ES-I3 (cell line): Measurements from ENCODE around the gene DBR1.
"Not testable (repeated sequence)": the region's sequence is repeated elsewhere in the genome, so short reads cannot be mapped to it uniquely, and the experiment has no call there.

Experiments used
- H3K36me3 ChIP-seq: 2 replicates; pipeline ENCODE4 v1.6.1; 2013; ENCODE audit warnings: mild to moderate bottlenecking, low read length, control low read depth, moderate library complexity; ENCODE audit not compliant: insufficient read depth
- H3K4me1 ChIP-seq: 2 replicates; pipeline ENCODE4 v1.6.1; 2013; ENCODE audit warnings: mild to moderate bottlenecking, control low read depth, low read length; ENCODE audit not compliant: insufficient read depth
- H3K9ac ChIP-seq: 2 replicates; pipeline ENCODE4 v1.6.1; 2013; ENCODE audit warnings: low read depth, mild to moderate bottlenecking, low read length, moderate library complexity
- H3K9me3 ChIP-seq: 2 replicates; pipeline ENCODE4 v1.6.1; 2013; ENCODE audit warnings: mild to moderate bottlenecking, low read length, moderate library complexity; ENCODE audit not compliant: control insufficient read depth, insufficient read depth

The DBR1 gene

GRCh38 chr3:138157743-138158142, 17.0 kb downstream of the DBR1 start:
- H3K36me3 ChIP-seq, result peaks cover 3% of the 10 kb centered on the region; the same call in 1 of the 2 replicates
- H3K4me1 ChIP-seq, result no peaks in the 10 kb centered on the region; the same call in 1 of the 2 replicates
- 0 out of 2 replicates have a peak, but pooled peaks cover 3% of the 10 kb centered on the region for H3K9me3 ChIP-seq
- H3K9ac ChIP-seq, result no peak overlapping the region

GRCh38 chr3:138154534-138154933, 20.2 kb downstream of the DBR1 start:
- Histone ChIP-seq H3K36me3 (no peaks in the 10 kb centered on the region), H3K9ac (no peak overlapping the region), H3K4me1 (no peaks in the 10 kb centered on the region; the same call in 1 of the 2 replicates), H3K9me3 (0 out of 2 replicates have a peak, but pooled peaks cover 3% of the 10 kb centered on the region)

GRCh38 chr3:138148503-138148902, 26.2 kb downstream of the DBR1 start:
- no peak overlapping the region for H3K9ac ChIP-seq
- no peaks in the 10 kb centered on the region for H3K9me3 ChIP-seq

GRCh38 chr3:138142181-138142580, 32.5 kb downstream of the DBR1 start:
- H3K9me3 ChIP-seq, H3K9ac ChIP-seq, H3K4me1 ChIP-seq, H3K36me3 ChIP-seq: not testable (repeated sequence)

More at GRCh38 chr3:138148503-138148902, 26.2 kb downstream of the DBR1 start:
- H3K36me3 ChIP-seq, result no peaks in the 10 kb centered on the region
- no peaks in the 10 kb centered on the region for H3K4me1 ChIP-seq

GRCh38 chr3:138140940-138141339, 33.8 kb downstream of the DBR1 start:
- H3K36me3 ChIP-seq, result no peaks in the 10 kb centered on the region
- H3K9ac ChIP-seq, result no peak overlapping the region
- no peaks in the 10 kb centered on the region for H3K9me3 ChIP-seq
- H3K4me1 ChIP-seq, result no peaks in the 10 kb centered on the region

GRCh38 chr3:138139691-138140090, 35.0 kb downstream of the DBR1 start:
- no peaks in the 10 kb centered on the region for H3K4me1 ChIP-seq
- H3K9ac ChIP-seq, result no peak overlapping the region
- no peaks in the 10 kb centered on the region for H3K36me3 ChIP-seq
- H3K9me3 ChIP-seq, result no peaks in the 10 kb centered on the region

- no peaks in the 10 kb centered on the region for H3K36me3 ChIP-seq
- no peaks in the 10 kb centered on the region for H3K4me1 ChIP-seq
- no peak overlapping the region for H3K9ac ChIP-seq
- no peaks in the 10 kb centered on the region for H3K9me3 ChIP-seq
Measured at GRCh38 chr3:138137861-138138260, 36.9 kb downstream of the DBR1 start.

- Histone ChIP-seq H3K9me3 (no peaks in the 10 kb centered on the region), H3K36me3 (no peaks in the 10 kb centered on the region), H3K9ac (no peak overlapping the region), H3K4me1 (no peaks in the 10 kb centered on the region)
Measured at GRCh38 chr3:138136201-138136600, 38.5 kb downstream of the DBR1 start.

DNA sequence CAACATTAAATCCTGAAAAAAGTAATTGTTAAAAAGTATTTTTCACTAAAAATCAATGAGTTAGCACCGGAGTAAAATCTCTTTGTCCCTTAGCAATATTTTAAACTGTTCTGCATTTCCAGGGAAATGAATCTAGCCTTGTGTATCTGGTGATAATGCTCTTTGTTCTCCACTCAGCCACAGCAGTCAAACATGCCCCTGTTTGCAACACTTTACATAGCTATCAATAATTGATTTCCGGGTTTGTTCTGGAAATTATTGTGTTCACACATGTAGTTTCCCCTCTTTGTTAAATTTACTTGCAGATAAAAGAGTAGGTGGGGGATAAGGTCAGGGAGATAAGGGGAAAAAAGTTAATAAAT, 38.9 kb downstream of the DBR1 start:
- Histone ChIP-seq H3K4me1 (no peaks in the 10 kb centered on the region), H3K36me3 (no peaks in the 10 kb centered on the region), H3K9ac (no peak overlapping the region)

DNA sequence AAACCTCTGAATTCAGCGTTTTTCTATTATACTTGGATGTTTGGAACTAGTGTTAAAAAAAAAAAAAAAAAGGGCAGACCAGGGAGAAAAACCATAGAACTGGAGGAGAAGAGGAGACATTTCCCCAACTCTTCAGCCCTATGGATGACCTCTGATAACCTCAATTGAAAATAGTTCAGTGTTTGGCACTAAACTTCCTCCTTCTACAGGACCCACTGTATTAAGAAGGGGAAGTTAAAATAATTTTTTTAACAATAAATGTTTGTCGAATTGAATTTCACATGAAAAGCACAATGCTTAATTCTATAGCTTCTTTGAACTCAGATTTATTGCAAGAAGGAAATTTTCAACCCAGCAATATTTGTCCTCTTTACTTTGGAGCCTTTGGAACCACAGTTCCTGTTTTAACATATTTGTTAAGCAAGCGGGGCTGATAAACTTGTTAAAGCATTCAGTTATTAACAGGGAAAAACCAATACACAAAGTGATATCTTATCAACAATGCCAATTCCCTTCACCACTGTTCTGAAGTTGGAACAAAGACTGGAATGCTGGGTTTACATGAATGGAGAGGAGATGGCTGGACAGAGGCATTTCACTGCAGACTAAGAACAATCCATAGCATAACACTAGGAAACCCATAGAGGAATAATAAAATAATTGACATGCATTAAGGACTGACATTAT, 39.4 kb downstream of the DBR1 start:
- no peaks in the 10 kb centered on the region for H3K4me1 ChIP-seq
- H3K9ac ChIP-seq, result no peak overlapping the region
- H3K9me3 ChIP-seq, result no peaks in the 10 kb centered on the region
- no peaks in the 10 kb centered on the region for H3K36me3 ChIP-seq

More for the DNA sequence above, 38.9 kb downstream of the DBR1 start:
- H3K9me3 ChIP-seq, result no peaks in the 10 kb centered on the region

DNA sequence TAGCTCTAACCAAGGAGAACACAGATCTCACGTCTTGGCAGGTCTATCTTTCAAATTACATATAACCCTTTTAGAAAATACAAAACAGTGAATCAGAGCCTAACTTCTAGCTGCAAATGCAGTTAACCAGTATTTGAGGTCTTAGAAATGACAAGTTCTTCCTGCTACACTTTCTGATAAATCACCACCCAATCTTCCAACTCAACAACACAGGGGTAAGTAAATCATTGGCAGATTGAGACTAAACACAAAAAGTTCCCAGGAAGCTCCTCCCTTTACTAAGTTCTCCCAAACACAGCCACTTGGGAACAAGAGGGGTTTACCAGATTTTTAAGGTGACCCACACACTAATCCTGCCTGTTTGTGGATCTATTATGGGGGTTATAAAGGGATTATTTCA, 42.5 kb downstream of the DBR1 start, which contains the start of gene A4GNT:
TSS of gene A4GNT (minus strand) at position 152 of the 400 bp plus-strand sequence. CDS start 1,134 bp downstream, outside the sequence.
- Histone ChIP-seq H3K9ac (no peak within 1 kb of the TSS), H3K4me1 (no peaks in the 10 kb centered on the region), H3K36me3 (no peaks in the 10 kb centered on the region), H3K9me3 (no peaks in the 10 kb centered on the region)

DNA sequence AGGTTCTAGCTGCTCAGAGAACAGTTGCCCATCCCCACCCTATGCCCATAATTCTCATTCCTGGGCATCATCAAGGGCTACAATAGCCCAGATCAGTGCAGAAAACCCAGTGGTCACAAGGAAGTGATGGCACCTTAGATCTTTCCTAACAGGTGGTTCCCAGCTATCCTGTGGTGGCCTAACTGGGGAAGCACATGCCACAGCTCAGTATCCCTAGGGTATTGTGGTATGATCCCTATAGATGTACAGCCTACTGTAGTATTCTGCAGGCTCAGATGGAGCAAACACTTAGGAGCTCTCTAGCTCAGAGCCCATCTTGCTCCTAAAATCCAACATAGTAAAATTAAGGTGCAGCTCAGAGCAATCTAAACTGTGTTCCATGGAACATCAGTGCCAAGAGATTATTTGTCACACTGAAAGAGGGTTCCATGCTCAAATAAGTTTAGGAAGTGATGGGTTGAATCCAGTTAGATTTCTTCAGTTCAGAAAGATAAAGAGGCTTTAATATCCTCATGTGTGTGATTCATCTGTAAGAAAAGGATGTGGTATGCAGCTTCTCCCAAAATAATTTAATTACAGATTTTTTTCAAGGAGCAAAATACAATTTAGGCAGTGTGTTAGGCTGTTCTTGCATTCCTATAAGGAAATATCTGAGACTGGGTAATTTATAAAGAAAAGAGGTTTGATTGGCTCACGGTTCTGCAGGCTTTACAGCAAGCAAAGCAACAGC, 46.9 kb downstream of the DBR1 start:
- Histone ChIP-seq H3K36me3 (no peaks in the 10 kb centered on the region), H3K9me3 (0 out of 2 replicates have a peak, but pooled peaks cover 8% of the 10 kb centered on the region), H3K9ac (no peak overlapping the region), H3K4me1 (no peaks in the 10 kb centered on the region)

- Histone ChIP-seq H3K9ac (no peak overlapping the region), H3K9me3 (0 out of 2 replicates have a peak, but pooled peaks cover 8% of the 10 kb centered on the region), H3K4me1 (no peaks in the 10 kb centered on the region), H3K36me3 (no peaks in the 10 kb centered on the region)
Measured at GRCh38 chr3:138125548-138126221, 49.0 kb downstream of the DBR1 start.

DNA sequence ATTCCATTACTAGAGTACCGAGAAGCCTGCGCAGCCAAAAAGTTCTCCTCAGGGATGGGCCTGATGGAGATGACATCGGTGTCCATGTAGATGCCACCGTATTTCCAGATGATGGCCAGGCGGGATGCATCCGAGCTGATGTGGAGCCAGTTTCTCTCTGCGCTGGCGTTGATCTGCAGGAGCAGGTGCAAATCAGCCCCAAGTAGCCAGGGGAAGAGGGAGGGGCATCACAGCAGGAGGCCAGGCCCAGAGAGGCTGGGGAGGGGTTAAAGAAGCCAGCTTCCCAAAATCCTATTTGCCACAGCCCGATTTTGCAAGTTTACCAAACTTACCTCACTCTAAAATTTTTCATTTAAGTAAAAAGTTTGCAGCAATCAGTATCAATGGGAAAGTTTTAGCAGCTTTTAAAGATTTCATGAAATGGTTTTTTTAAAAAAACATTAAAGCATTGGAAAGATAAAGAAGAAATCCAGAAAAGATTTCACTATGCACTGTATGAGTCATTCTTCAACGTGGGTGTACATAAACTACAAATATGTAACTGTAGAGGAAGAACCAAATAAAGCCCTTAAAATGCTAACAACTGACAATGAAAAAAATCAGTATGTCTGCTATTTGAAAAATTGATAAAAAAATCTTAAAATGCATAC, 49.9 kb downstream of the DBR1 start:
- no peaks in the 10 kb centered on the region for H3K4me1 ChIP-seq
- no peaks in the 10 kb centered on the region for H3K36me3 ChIP-seq
- 0 out of 2 replicates have a peak, but pooled peaks cover 8% of the 10 kb centered on the region for H3K9me3 ChIP-seq
- no peak overlapping the region for H3K9ac ChIP-seq
